SK-N-SH treated with all-trans-retinoic acid at 6 μM for 48 hours (cell line): ENCODE data around the gene WDR36.

Source experiments
- ATAC-seq: fragments of 200-7000 bp; cut with Tn5 transposase; 3 replicates; pipeline ENCODE4 v1.9.1; 2020; ENCODE audit warnings: mild to moderate bottlenecking, moderate library complexity
- BACH2 ChIP-seq: fragments of 250-450 bp; sonication (Bioruptor Pico); IDR thresholded peaks from 2 replicates; pipeline ENCODE4 v1.9.0; 2021; ENCODE audit warnings: mild to moderate bottlenecking, borderline replicate concordance
- CSDC2 ChIP-seq: fragments of 250-450 bp; sonication (Bioruptor Pico); IDR thresholded peaks from 2 replicates; pipeline ENCODE4 v1.5.0; 2020; ENCODE audit warnings: mild to moderate bottlenecking, moderate library complexity
- ESRRG ChIP-seq: fragments of 250-450 bp; sonication (Bioruptor Pico); IDR thresholded peaks from 2 replicates; pipeline ENCODE4 v1.6.1; 2021; ENCODE audit warnings: mild to moderate bottlenecking
- GLIS3 ChIP-seq: fragments of 250-450 bp; sonication (Bioruptor Pico); IDR thresholded peaks from 2 replicates; pipeline ENCODE4 v1.5.0; 2020; ENCODE audit warnings: mild to moderate bottlenecking, moderate library complexity
- ISL1 ChIP-seq: fragments of 250-450 bp; sonication (Bioruptor Pico); IDR thresholded peaks from 2 replicates; pipeline ENCODE4 v2.1.2; 2022; ENCODE audit warnings: mild to moderate bottlenecking, moderate library complexity
- OSR1 ChIP-seq: fragments of 250-450 bp; sonication (Bioruptor Pico); IDR thresholded peaks from 2 replicates; pipeline ENCODE4 v1.8.0; 2022; ENCODE audit warnings: moderate library complexity, mild to moderate bottlenecking, inconsistent platforms
- PPARA ChIP-seq: fragments of 250-450 bp; sonication (Bioruptor Pico); IDR thresholded peaks from 2 replicates; pipeline ENCODE4 v1.5.0; 2020; ENCODE audit warnings: mild to moderate bottlenecking, borderline replicate concordance
- RARB ChIP-seq: fragments of 250-450 bp; sonication (Bioruptor Pico); IDR thresholded peaks from 2 replicates; pipeline ENCODE4 v1.8.0; 2021; ENCODE audit warnings: mild to moderate bottlenecking, moderate library complexity
- SNAI2 ChIP-seq: fragments of 250-450 bp; sonication (Bioruptor Pico); IDR thresholded peaks from 2 replicates; pipeline ENCODE4 v1.5.0; 2020; ENCODE audit warnings: mild to moderate bottlenecking, moderate library complexity
- TOX ChIP-seq: fragments of 250-450 bp; sonication (Bioruptor Pico); IDR thresholded peaks from 2 replicates; pipeline ENCODE4 v1.8.0; 2021; ENCODE audit warnings: mild to moderate bottlenecking, moderate library complexity, borderline replicate concordance
- ZC3H10 ChIP-seq: fragments of 250-450 bp; sonication (Bioruptor Pico); IDR thresholded peaks from 2 replicates; pipeline ENCODE4 v1.5.1; 2021; ENCODE audit warnings: mild to moderate bottlenecking, moderate library complexity
- ZFP3 ChIP-seq: fragments of 250-450 bp; sonication (Bioruptor Pico); IDR thresholded peaks from 2 replicates; pipeline ENCODE4 v1.5.0; 2020; ENCODE audit warnings: mild to moderate bottlenecking, moderate library complexity
- ZFP30 ChIP-seq: fragments of 450-650 bp; formaldehyde crosslinking; IDR thresholded peaks from 2 replicates; pipeline ENCODE4 v1.5.0; 2022; ENCODE audit warnings: mild to moderate bottlenecking, moderate library complexity
- ZNF565 ChIP-seq: fragments of 450-650 bp; formaldehyde crosslinking; conservative IDR thresholded peaks from 2 replicates; pipeline ENCODE4 v1.5.0; 2020; ENCODE audit warnings: low read depth, mild to moderate bottlenecking, moderate library complexity
- ZNF70 ChIP-seq: fragments of 450-650 bp; formaldehyde crosslinking; IDR thresholded peaks from 2 replicates; pipeline ENCODE4 v1.5.0; 2020; ENCODE audit warnings: mild to moderate bottlenecking, moderate library complexity
- ZNF8 ChIP-seq: fragments of 450-650 bp; formaldehyde crosslinking; IDR thresholded peaks from 2 replicates; pipeline ENCODE4 v1.5.0; 2020; ENCODE audit warnings: mild to moderate bottlenecking, moderate library complexity
- TF ChIP-seq, protein P1 (sequence below): fragments of 250-450 bp; sonication (Bioruptor Pico); IDR thresholded peaks from 2 replicates; pipeline ENCODE4 v1.5.1; 2021; ENCODE audit warnings: mild to moderate bottlenecking, moderate library complexity
- TF ChIP-seq, protein P2 (sequence below): fragments of 250-450 bp; sonication (Bioruptor Pico); IDR thresholded peaks from 2 replicates; pipeline ENCODE4 v1.5.0; 2020; ENCODE audit warnings: mild to moderate bottlenecking, moderate library complexity
- TF ChIP-seq, protein P3 (sequence below): fragments of 250-450 bp; sonication (Bioruptor Pico); IDR thresholded peaks from 2 replicates; pipeline ENCODE4 v1.5.1; 2020; ENCODE audit warnings: low read depth, mild to moderate bottlenecking, moderate library complexity
- TF ChIP-seq, protein P4 (sequence below): fragments of 250-450 bp; sonication (Bioruptor Pico); IDR thresholded peaks from 2 replicates; pipeline ENCODE4 v1.8.0; 2020; ENCODE audit warnings: mild to moderate bottlenecking, moderate library complexity, borderline replicate concordance
- TF ChIP-seq, protein P5 (sequence below): fragments of 250-450 bp; sonication (Bioruptor Pico); IDR thresholded peaks from 2 replicates; pipeline ENCODE4 v1.8.0; 2021; ENCODE audit warnings: low read depth, mild to moderate bottlenecking, moderate library complexity, borderline replicate concordance

Gene WDR36

DNA sequence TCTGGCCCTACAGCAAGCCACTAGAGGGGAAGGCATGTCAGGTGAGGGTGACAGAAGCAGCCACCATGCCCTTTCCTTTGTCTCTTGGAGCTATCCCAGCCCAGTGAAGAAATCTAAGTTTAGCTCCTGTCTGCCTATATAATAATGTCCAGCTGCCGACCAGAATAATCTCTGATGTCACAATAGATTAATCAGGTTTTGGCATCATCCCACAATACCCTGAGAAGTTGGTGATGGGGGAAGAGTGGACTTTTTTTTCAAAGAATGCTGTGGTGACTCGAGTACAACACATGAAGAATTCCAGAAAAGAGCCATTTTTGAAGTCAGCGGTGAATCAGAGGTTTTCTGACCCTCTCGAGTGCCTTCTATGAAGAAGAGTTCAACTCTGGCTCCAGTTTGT, 22.3 kb upstream of the WDR36 start:
- peak; percentile 52 for ATAC-seq

DNA sequence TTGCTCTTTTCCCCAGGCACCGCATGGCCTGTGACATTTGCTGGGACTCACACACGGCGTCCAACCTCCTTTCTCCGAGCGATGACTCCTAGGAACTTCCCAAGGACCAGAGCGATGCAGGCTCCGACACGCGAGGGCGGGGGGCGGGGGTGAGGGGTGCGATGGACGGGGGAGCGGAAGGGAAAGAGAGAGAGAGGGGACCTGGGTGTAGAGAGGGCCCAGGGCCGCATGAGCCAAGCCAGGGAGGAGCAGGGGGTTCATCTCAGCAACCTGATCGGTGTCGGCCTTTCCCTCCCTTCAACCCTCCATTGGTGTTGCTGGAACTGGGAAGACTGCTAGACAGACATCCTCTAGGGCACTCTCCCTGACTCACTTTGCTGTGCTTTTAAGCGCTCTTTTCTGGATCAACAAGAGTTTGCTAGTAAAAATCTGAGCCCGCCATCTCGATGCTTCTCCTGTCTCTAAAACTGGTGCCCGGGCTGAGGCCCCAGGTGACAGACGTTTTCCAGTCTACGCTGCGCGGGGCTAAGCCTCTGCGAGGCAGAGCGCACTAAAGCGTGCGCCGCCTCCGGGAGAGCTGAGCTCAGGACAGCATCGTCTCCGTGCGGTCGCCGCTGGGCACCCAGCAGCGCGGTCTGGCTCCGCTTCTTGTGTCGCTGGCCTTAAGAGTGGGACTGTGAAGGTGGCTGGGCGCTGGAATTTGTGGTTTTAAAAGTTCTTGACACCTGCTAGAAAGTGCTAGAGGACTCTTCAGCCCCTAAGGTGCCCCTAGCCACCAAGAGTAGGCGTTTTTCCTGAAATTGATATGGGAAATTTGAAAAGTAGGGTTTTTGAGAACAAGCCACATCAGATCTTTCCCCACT, 21.6 kb upstream of the WDR36 start:
- no peak for ATAC-seq
- TF ChIP-seq, protein P1, sequence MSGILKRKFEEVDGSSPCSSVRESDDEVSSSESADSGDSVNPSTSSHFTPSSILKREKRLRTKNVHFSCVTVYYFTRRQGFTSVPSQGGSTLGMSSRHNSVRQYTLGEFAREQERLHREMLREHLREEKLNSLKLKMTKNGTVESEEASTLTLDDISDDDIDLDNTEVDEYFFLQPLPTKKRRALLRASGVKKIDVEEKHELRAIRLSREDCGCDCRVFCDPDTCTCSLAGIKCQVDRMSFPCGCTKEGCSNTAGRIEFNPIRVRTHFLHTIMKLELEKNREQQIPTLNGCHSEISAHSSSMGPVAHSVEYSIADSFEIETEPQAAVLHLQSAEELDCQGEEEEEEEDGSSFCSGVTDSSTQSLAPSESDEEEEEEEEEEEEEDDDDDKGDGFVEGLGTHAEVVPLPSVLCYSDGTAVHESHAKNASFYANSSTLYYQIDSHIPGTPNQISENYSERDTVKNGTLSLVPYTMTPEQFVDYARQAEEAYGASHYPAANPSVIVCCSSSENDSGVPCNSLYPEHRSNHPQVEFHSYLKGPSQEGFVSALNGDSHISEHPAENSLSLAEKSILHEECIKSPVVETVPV = no peak
- TF ChIP-seq CSDC2 (CRISPR knock-in tag) (no peak), ZNF8 (CRISPR knock-in tag) (no peak), PPARA (no peak), OSR1 (CRISPR knock-in tag) (no peak), ZFP30 (CRISPR knock-in tag) (no peak), GLIS3 (CRISPR knock-in tag) (no peak), ISL1 (CRISPR knock-in tag) (no peak), BACH2 (CRISPR knock-in tag) (no peak), SNAI2 (CRISPR knock-in tag) (no peak), RARB (CRISPR knock-in tag) (no peak), ESRRG (CRISPR knock-in tag) (no peak), ZNF70 (CRISPR knock-in tag) (no peak), TOX (CRISPR knock-in tag) (no peak)
- TF ChIP-seq, protein P2, sequence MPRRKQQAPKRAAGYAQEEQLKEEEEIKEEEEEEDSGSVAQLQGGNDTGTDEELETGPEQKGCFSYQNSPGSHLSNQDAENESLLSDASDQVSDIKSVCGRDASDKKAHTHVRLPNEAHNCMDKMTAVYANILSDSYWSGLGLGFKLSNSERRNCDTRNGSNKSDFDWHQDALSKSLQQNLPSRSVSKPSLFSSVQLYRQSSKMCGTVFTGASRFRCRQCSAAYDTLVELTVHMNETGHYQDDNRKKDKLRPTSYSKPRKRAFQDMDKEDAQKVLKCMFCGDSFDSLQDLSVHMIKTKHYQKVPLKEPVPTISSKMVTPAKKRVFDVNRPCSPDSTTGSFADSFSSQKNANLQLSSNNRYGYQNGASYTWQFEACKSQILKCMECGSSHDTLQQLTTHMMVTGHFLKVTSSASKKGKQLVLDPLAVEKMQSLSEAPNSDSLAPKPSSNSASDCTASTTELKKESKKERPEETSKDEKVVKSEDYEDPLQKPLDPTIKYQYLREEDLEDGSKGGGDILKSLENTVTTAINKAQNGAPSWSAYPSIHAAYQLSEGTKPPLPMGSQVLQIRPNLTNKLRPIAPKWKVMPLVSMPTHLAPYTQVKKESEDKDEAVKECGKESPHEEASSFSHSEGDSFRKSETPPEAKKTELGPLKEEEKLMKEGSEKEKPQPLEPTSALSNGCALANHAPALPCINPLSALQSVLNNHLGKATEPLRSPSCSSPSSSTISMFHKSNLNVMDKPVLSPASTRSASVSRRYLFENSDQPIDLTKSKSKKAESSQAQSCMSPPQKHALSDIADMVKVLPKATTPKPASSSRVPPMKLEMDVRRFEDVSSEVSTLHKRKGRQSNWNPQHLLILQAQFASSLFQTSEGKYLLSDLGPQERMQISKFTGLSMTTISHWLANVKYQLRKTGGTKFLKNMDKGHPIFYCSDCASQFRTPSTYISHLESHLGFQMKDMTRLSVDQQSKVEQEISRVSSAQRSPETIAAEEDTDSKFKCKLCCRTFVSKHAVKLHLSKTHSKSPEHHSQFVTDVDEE (CRISPR knock-in tag) = no peak
- TF ChIP-seq, protein P3, sequence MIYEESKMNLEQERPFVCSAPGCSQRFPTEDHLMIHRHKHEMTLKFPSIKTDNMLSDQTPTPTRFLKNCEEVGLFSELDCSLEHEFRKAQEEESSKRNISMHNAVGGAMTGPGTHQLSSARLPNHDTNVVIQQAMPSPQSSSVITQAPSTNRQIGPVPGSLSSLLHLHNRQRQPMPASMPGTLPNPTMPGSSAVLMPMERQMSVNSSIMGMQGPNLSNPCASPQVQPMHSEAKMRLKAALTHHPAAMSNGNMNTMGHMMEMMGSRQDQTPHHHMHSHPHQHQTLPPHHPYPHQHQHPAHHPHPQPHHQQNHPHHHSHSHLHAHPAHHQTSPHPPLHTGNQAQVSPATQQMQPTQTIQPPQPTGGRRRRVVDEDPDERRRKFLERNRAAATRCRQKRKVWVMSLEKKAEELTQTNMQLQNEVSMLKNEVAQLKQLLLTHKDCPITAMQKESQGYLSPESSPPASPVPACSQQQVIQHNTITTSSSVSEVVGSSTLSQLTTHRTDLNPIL (CRISPR knock-in tag) = no peak
- TF ChIP-seq, protein P4, sequence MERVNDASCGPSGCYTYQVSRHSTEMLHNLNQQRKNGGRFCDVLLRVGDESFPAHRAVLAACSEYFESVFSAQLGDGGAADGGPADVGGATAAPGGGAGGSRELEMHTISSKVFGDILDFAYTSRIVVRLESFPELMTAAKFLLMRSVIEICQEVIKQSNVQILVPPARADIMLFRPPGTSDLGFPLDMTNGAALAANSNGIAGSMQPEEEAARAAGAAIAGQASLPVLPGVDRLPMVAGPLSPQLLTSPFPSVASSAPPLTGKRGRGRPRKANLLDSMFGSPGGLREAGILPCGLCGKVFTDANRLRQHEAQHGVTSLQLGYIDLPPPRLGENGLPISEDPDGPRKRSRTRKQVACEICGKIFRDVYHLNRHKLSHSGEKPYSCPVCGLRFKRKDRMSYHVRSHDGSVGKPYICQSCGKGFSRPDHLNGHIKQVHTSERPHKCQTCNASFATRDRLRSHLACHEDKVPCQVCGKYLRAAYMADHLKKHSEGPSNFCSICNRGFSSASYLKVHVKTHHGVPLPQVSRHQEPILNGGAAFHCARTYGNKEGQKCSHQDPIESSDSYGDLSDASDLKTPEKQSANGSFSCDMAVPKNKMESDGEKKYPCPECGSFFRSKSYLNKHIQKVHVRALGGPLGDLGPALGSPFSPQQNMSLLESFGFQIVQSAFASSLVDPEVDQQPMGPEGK (CRISPR knock-in tag) = no peak
- TF ChIP-seq, protein P5, sequence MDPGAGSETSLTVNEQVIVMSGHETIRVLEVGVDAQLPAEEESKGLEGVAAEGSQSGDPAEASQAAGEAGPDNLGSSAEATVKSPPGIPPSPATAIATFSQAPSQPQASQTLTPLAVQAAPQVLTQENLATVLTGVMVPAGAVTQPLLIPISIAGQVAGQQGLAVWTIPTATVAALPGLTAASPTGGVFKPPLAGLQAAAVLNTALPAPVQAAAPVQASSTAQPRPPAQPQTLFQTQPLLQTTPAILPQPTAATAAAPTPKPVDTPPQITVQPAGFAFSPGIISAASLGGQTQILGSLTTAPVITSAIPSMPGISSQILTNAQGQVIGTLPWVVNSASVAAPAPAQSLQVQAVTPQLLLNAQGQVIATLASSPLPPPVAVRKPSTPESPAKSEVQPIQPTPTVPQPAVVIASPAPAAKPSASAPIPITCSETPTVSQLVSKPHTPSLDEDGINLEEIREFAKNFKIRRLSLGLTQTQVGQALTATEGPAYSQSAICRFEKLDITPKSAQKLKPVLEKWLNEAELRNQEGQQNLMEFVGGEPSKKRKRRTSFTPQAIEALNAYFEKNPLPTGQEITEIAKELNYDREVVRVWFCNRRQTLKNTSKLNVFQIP (CRISPR knock-in tag) = no peak
- TF ChIP-seq, all 23 proteins: peak for 0

More for the DNA sequence above, 22.3 kb upstream of the WDR36 start:
- TF ChIP-seq ZC3H10 (CRISPR knock-in tag) (no peak), TOX (CRISPR knock-in tag) (peak; percentile 22; the same call in 1 of the 2 replicates)

DNA sequence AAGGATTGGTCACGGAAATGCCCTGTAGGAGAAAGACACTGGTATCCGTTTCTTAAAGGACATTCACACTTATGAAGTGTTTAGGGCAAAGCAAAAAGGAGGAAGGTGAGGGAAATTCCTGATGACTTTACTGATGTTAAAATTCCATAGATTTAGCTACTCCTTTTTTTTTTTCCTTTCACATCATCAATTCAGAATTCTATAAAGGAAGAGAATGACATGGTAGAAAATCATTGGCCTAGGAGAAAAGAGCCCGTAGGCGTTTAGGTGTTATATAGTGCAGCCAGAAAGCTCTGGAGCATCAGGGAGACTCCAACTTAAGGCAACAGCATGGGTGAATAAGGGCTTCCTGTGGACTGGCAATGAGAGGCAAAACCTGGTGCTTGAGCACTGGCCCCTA, 20.7 kb upstream of the WDR36 start, which contains the start of gene TSLP:
TSLP (plus strand) TSS at position 301 of the 400 bp plus-strand sequence. CDS start 178 bp downstream, outside the sequence.
- ATAC-seq = no peak
- TF ChIP-seq TOX (CRISPR knock-in tag) (no peak), GLIS3 (CRISPR knock-in tag) (no peak), ZC3H10 (CRISPR knock-in tag) (no peak), ZNF565 (CRISPR knock-in tag) (no peak), OSR1 (CRISPR knock-in tag) (no peak), ZFP3 (CRISPR knock-in tag) (no peak), ZFP30 (CRISPR knock-in tag) (no peak)
- TF ChIP-seq, protein P1 = no peak
- TF ChIP-seq, protein P2 (CRISPR knock-in tag) = no peak
- TF ChIP-seq, all 23 proteins: peak for 0
